ENCODE measurements around the gene MMAB. TPM values are rescaled to one million over a fixed set of nuclear protein-coding genes. Genes with fewer than 3 reads are reported as not detected.

Gene MMAB
- total and polyA plus RNA-seq, 10 of the 15 experiments (the other 5 are each of a cell fraction or from before 2014, with no cell fraction given) = 10.6 to 65.3 (median 45.2) TPM

DNA sequence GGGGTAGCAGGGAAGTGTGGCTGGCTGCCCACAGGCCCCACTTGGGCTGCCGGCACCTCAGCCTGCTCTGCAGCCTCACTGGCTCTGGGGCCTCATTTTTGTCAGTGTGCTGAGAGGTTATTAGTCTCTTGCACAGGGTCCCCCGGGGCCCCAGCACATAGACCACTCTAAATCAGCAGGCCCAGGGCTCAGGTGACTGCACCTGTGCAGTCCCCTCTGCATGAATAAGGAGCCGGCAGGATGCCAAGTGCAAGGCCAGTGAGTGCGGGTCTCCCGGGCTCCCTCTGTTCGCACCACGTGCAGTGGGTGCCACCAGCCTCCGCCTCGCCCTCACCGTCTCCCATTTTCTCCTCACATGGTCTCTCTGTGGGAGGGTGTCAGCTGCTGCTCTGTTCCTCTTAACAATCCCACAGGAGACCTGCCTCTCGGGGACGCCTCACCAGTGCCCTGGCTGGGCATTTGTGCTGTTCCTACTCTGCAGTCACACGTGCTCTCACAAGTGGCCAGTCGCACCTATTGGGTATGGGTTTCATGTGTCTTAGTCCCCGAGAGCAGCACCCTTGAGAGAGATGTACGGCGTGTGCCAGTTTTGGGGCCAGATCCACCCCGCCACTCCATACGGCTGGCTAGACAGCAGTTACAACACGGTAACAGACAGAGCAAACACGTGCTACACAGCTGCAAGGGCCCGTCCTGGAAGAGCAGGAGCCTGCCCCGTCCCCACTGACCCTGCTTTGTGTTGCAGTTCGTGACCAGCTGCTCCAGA, 40.4 kb downstream of the MMAB start:
- POLR2A ChIA-PET = no interaction called here
- Histone ChIP-seq H3K4me2 (ENCODE audit: control insufficient read depth, insufficient read depth) (no peak overlapping the region), H3K4me1 (ENCODE audit: control insufficient read depth, insufficient read depth, low read length) (no peaks in the 10 kb centered on the region), H2AFZ (ENCODE audit: control insufficient read depth, low read depth, low read length) (no peak overlapping the region), H3K27ac (ENCODE audit: control insufficient read depth, insufficient read depth) (no peak overlapping the region), H3K9ac (ENCODE audit: control insufficient read depth, insufficient read depth, low read length) (no peak overlapping the region), H3K4me3 (no peak overlapping the region), H4K20me1 (ENCODE audit: control insufficient read depth, insufficient read depth) (no peaks in the 10 kb centered on the region), H3K9me3 (replicated peaks; ENCODE audit: control insufficient read depth, insufficient read depth, low read length) (no peaks in the 10 kb centered on the region), H3K36me3 (ENCODE audit: control insufficient read depth in 2 of 2, insufficient read depth in 2 of 2, low read length in 1 of 2) (no peaks in the 10 kb centered on the region; a peak in 1 of 4 replicates), H3K27me3 (replicated peaks in 1 of 2; ENCODE audit: control insufficient read depth in 2 of 2, insufficient read depth in 2 of 2, low read length in 1 of 2) (no peaks in the 10 kb centered on the region), H3K79me2 (ENCODE audit: control insufficient read depth, insufficient read depth, low read length) (no peaks in the 10 kb centered on the region)
- BruUV-seq (replicated peaks) = no TSS peak
- 86% methylated on average over 22 of the region's 24 CpGs for WGBS (ENCODE audit: insufficient coverage, insufficient replicate concordance, low lambda C conversion rate, missing lambda C conversion rate)
- no peak for ATAC-seq
- in situ Hi-C loops (cut with MboI) (no loop called here), intact Hi-C loops (cut with micrococcal nuclease; ENCODE audit: unreplicated experiment) (no loop called here)
- RAD21 ChIA-PET (ENCODE audit: unreplicated experiment) = no interaction called here
- no peak for FAIRE-seq
- CTCF ChIA-PET = interaction anchor here (0.7 kb wide), 1 partner anchor 242 kb away, joined by 3 read pairs; no protein-coding TSS in a partner anchor
- TF ChIP-seq NFIC (IDR thresholded peaks at IDR 0.05; ENCODE audit: low read depth, low read length) = no peak
- TF ChIP-seq MYC (IDR thresholded peaks at IDR 0.05; ENCODE audit: insufficient read depth, insufficient read length, insufficient replicate concordance, low read length, severe bottlenecking) = no peak
- TF ChIP-seq CBX3 (IDR thresholded peaks at IDR 0.05; ENCODE audit: borderline replicate concordance, low read depth) = no peak
- no peak for TF ChIP-seq NRF1 (conservative IDR thresholded peaks at IDR 0.05; ENCODE audit: low read depth, low read length)
- TF ChIP-seq NFXL1 (IDR thresholded peaks at IDR 0.05; ENCODE audit: borderline replicate concordance) = no peak
- TF ChIP-seq, protein P1, sequence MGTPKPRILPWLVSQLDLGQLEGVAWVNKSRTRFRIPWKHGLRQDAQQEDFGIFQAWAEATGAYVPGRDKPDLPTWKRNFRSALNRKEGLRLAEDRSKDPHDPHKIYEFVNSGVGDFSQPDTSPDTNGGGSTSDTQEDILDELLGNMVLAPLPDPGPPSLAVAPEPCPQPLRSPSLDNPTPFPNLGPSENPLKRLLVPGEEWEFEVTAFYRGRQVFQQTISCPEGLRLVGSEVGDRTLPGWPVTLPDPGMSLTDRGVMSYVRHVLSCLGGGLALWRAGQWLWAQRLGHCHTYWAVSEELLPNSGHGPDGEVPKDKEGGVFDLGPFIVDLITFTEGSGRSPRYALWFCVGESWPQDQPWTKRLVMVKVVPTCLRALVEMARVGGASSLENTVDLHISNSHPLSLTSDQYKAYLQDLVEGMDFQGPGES (IDR thresholded peaks at IDR 0.05) = no peak
- TF ChIP-seq GABPA (IDR thresholded peaks at IDR 0.05; ENCODE audit: low read depth) = no peak
- TF ChIP-seq HDAC6 (IDR thresholded peaks at IDR 0.05; ENCODE audit: unreplicated experiment) = no peak
- TF ChIP-seq RUNX3 (IDR thresholded peaks at IDR 0.05; ENCODE audit: low read length) = no peak
- TF ChIP-seq, protein P2, sequence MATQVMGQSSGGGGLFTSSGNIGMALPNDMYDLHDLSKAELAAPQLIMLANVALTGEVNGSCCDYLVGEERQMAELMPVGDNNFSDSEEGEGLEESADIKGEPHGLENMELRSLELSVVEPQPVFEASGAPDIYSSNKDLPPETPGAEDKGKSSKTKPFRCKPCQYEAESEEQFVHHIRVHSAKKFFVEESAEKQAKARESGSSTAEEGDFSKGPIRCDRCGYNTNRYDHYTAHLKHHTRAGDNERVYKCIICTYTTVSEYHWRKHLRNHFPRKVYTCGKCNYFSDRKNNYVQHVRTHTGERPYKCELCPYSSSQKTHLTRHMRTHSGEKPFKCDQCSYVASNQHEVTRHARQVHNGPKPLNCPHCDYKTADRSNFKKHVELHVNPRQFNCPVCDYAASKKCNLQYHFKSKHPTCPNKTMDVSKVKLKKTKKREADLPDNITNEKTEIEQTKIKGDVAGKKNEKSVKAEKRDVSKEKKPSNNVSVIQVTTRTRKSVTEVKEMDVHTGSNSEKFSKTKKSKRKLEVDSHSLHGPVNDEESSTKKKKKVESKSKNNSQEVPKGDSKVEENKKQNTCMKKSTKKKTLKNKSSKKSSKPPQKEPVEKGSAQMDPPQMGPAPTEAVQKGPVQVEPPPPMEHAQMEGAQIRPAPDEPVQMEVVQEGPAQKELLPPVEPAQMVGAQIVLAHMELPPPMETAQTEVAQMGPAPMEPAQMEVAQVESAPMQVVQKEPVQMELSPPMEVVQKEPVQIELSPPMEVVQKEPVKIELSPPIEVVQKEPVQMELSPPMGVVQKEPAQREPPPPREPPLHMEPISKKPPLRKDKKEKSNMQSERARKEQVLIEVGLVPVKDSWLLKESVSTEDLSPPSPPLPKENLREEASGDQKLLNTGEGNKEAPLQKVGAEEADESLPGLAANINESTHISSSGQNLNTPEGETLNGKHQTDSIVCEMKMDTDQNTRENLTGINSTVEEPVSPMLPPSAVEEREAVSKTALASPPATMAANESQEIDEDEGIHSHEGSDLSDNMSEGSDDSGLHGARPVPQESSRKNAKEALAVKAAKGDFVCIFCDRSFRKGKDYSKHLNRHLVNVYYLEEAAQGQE (IDR thresholded peaks at IDR 0.05; ENCODE audit: low read depth, low read length) = no peak
- no peak for DNase-seq (ENCODE audit: low read depth, low spot score)
- SMC1A ChIA-PET (ENCODE audit: uncharacterized antibody, unreplicated experiment) = no interaction called here

Data from GM12878 (cell line).